Measurements from ENCODE around the gene L3MBTL2. TPM values are rescaled to one million over a fixed set of nuclear protein-coding genes. Genes with fewer than 3 reads are reported as not detected.

Gene L3MBTL2
- total and polyA plus RNA-seq, 10 of the 15 experiments (the other 5 are each of a cell fraction or from before 2014, with no cell fraction given): 13.2 to 37.6 (median 28.2) TPM

DNA sequence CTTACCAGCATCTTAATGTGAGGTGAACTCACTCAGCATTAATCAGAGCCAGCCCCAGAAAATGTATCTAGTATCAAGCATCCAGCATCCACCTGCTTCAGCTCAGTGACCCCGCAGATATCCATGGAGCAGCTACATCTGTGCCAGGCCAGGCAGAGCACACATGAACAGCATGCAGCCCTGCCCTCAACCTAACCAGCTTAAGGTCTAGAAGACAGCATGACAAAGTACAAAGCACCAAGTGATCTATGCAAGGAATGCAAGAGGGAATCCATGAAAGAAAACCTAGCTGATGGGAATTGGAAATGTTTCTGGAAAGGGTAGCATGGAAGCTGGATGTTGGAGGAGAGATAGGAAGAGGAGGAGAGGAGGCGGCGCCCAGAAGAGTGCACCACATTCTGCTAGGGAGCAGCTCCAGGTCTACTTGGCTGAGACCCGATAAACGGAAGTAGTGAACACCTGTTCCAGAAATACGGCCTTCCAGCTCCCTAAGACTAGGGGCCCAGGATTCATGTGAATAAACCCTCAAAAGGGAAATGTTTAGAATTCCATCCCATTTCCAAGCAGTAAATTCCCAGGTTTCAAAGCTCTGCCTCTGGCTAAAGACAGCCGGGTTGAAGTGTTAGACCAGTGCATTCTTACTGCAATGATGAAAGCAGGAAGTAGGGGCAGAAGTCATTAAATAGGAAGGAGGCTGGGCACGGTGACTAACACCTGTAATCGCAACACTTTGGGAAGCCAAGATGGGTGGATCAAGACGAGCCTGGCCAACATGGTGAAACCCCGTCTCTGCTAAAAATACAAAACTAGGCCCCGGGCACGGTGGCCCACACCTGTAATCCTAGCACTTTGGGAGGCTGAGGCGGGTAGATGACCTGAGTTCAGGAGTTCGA, 23.5 kb upstream of the L3MBTL2 start:
- no peak for FAIRE-seq
- TF ChIP-seq CEBPB (IDR thresholded peaks at IDR 0.05; ENCODE audit: borderline replicate concordance in 1 of 2, low read depth in 2 of 2, low read length in 2 of 2) (no peak), NFXL1 (IDR thresholded peaks at IDR 0.05; ENCODE audit: borderline replicate concordance) (no peak), NRF1 (conservative IDR thresholded peaks at IDR 0.05; ENCODE audit: low read depth, low read length) (no peak), CBFB (IDR thresholded peaks at IDR 0.05; ENCODE audit: low read depth) (no peak), TAF1 (IDR thresholded peaks at IDR 0.05; ENCODE audit: borderline replicate concordance, low read depth, low read length) (no peak), POLR2AphosphoS2 (IDR thresholded peaks at IDR 0.05; ENCODE audit: low read depth, low read length) (no peak), ZNF274 (IDR thresholded peaks at IDR 0.05; ENCODE audit: insufficient read depth, insufficient read length) (no peak)
- TF ChIP-seq, protein P1, sequence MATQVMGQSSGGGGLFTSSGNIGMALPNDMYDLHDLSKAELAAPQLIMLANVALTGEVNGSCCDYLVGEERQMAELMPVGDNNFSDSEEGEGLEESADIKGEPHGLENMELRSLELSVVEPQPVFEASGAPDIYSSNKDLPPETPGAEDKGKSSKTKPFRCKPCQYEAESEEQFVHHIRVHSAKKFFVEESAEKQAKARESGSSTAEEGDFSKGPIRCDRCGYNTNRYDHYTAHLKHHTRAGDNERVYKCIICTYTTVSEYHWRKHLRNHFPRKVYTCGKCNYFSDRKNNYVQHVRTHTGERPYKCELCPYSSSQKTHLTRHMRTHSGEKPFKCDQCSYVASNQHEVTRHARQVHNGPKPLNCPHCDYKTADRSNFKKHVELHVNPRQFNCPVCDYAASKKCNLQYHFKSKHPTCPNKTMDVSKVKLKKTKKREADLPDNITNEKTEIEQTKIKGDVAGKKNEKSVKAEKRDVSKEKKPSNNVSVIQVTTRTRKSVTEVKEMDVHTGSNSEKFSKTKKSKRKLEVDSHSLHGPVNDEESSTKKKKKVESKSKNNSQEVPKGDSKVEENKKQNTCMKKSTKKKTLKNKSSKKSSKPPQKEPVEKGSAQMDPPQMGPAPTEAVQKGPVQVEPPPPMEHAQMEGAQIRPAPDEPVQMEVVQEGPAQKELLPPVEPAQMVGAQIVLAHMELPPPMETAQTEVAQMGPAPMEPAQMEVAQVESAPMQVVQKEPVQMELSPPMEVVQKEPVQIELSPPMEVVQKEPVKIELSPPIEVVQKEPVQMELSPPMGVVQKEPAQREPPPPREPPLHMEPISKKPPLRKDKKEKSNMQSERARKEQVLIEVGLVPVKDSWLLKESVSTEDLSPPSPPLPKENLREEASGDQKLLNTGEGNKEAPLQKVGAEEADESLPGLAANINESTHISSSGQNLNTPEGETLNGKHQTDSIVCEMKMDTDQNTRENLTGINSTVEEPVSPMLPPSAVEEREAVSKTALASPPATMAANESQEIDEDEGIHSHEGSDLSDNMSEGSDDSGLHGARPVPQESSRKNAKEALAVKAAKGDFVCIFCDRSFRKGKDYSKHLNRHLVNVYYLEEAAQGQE (IDR thresholded peaks at IDR 0.05; ENCODE audit: low read depth, low read length): no peak
- TF ChIP-seq, protein P2, sequence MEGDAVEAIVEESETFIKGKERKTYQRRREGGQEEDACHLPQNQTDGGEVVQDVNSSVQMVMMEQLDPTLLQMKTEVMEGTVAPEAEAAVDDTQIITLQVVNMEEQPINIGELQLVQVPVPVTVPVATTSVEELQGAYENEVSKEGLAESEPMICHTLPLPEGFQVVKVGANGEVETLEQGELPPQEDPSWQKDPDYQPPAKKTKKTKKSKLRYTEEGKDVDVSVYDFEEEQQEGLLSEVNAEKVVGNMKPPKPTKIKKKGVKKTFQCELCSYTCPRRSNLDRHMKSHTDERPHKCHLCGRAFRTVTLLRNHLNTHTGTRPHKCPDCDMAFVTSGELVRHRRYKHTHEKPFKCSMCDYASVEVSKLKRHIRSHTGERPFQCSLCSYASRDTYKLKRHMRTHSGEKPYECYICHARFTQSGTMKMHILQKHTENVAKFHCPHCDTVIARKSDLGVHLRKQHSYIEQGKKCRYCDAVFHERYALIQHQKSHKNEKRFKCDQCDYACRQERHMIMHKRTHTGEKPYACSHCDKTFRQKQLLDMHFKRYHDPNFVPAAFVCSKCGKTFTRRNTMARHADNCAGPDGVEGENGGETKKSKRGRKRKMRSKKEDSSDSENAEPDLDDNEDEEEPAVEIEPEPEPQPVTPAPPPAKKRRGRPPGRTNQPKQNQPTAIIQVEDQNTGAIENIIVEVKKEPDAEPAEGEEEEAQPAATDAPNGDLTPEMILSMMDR (IDR thresholded peaks at IDR 0.05 in 2 of 3, conservative IDR thresholded peaks at IDR 0.05 in 1 of 3; ENCODE audit: control insufficient read depth in 2 of 3, extremely low read depth in 1 of 3, insufficient read depth in 1 of 3, low read depth in 3 of 3, low read length in 3 of 3): no peak
- TF ChIP-seq, protein P3, sequence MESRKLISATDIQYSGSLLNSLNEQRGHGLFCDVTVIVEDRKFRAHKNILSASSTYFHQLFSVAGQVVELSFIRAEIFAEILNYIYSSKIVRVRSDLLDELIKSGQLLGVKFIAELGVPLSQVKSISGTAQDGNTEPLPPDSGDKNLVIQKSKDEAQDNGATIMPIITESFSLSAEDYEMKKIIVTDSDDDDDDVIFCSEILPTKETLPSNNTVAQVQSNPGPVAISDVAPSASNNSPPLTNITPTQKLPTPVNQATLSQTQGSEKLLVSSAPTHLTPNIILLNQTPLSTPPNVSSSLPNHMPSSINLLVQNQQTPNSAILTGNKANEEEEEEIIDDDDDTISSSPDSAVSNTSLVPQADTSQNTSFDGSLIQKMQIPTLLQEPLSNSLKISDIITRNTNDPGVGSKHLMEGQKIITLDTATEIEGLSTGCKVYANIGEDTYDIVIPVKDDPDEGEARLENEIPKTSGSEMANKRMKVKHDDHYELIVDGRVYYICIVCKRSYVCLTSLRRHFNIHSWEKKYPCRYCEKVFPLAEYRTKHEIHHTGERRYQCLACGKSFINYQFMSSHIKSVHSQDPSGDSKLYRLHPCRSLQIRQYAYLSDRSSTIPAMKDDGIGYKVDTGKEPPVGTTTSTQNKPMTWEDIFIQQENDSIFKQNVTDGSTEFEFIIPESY (IDR thresholded peaks at IDR 0.05): no peak

More for the DNA sequence above, 23.5 kb upstream of the L3MBTL2 start:
- CTCF ChIA-PET: interaction anchor here (0.6 to 1.8 kb wide), 2 partner anchors 55 to 259 kb away, joined by 5 to 6 read pairs; no protein-coding TSS in a partner anchor
- no peak overlapping the region for H3K27ac ChIP-seq (ENCODE audit: control insufficient read depth, insufficient read depth)
- POLR2A ChIA-PET: interaction anchor here (0.6 kb wide), 1 partner anchor 297 kb away, joined by 4 read pairs; no protein-coding TSS in a partner anchor
- H3K36me3 ChIP-seq (ENCODE audit: control insufficient read depth in 2 of 2, insufficient read depth in 2 of 2, low read length in 1 of 2): peaks cover 20% of the 10 kb centered on the region in 2 experiments; a peak in 3 of 4 replicates
- no peak for DNase-seq (ENCODE audit: low read depth, low spot score)
- no peaks in the 10 kb centered on the region for H3K9me3 ChIP-seq (replicated peaks; ENCODE audit: control insufficient read depth, insufficient read depth, low read length)
- intact Hi-C loops (cut with micrococcal nuclease; ENCODE audit: unreplicated experiment): no loop called here
- WGBS (ENCODE audit: insufficient coverage, insufficient replicate concordance, low lambda C conversion rate, missing lambda C conversion rate): 71% methylated on average over 15 of the region's 15 CpGs
- H4K20me1 ChIP-seq (ENCODE audit: control insufficient read depth, insufficient read depth): no peaks in the 10 kb centered on the region
- no peak overlapping the region for H2AFZ ChIP-seq (ENCODE audit: control insufficient read depth, low read depth, low read length)
- RAD21 ChIA-PET (ENCODE audit: unreplicated experiment): interaction anchor here (1.0 to 1.1 kb wide), 2 partner anchors 259 kb away, joined by 4 read pairs; no protein-coding TSS in a partner anchor
- H3K27me3 ChIP-seq (replicated peaks in 1 of 2; ENCODE audit: control insufficient read depth in 2 of 2, insufficient read depth in 2 of 2, low read length in 1 of 2): no peaks in the 10 kb centered on the region
- in situ Hi-C loops (cut with MboI): no loop called here
- no peaks in the 10 kb centered on the region for H3K4me1 ChIP-seq (ENCODE audit: control insufficient read depth, insufficient read depth, low read length)
- H3K79me2 ChIP-seq (ENCODE audit: control insufficient read depth, insufficient read depth, low read length): no peaks in the 10 kb centered on the region
- no TSS peak for BruUV-seq (replicated peaks)
- ATAC-seq: no peak; the same call in 2 of the 3 replicates
- H3K4me3 ChIP-seq: no peak overlapping the region
- no peak overlapping the region for H3K4me2 ChIP-seq (ENCODE audit: control insufficient read depth, insufficient read depth)
- SMC1A ChIA-PET (ENCODE audit: uncharacterized antibody, unreplicated experiment): interaction anchor here (2.2 kb wide), 1 partner anchor 56 kb away, joined by 7 read pairs; no protein-coding TSS in a partner anchor
- no peak overlapping the region for H3K9ac ChIP-seq (ENCODE audit: control insufficient read depth, insufficient read depth, low read length)

Data from GM12878 (cell line).